OCI-LY7 (cell line): ENCODE measurements around the gene BAIAP2L1.

Source experiments
- EZH2phosphoT487 ChIP-seq: fragments of 200-600 bp; sonication (generic); IDR thresholded peaks from 2 replicates; pipeline ENCODE4 v1.6.1; 2018; ENCODE audit warnings: low read depth, borderline replicate concordance, mild to moderate bottlenecking, mixed run types, antibody characterized with exemption, low read length, moderate library complexity, mixed read lengths
- TF ChIP-seq, protein P1 (sequence below): fragments of 200-600 bp; sonication (generic); conservative IDR thresholded peaks from 2 replicates; pipeline ENCODE4 v1.5.1; 2014; ENCODE audit warnings: mild to moderate bottlenecking, antibody characterized with exemption, low read length, moderate library complexity, mixed read lengths

DNA sequence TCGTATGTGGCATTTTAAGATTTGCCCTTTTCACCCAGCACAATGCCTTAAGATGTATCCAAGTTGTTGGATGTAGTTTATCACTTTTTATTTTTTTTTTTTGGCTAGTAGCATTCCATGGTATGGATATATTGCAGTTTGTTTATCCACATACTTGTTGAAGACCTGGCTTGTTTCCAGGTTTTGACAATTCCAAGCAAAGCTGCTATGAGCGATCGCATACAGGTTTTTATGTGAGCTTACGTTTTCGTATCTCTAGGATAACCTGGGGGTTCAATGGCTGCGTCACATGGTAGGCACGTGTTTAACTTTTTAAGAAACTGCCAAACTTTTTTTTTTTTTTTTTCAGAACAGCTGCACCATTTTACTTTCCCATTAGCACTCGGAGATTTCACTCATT, 32.2 kb downstream of the BAIAP2L1 start:
- TF ChIP-seq, protein P1, sequence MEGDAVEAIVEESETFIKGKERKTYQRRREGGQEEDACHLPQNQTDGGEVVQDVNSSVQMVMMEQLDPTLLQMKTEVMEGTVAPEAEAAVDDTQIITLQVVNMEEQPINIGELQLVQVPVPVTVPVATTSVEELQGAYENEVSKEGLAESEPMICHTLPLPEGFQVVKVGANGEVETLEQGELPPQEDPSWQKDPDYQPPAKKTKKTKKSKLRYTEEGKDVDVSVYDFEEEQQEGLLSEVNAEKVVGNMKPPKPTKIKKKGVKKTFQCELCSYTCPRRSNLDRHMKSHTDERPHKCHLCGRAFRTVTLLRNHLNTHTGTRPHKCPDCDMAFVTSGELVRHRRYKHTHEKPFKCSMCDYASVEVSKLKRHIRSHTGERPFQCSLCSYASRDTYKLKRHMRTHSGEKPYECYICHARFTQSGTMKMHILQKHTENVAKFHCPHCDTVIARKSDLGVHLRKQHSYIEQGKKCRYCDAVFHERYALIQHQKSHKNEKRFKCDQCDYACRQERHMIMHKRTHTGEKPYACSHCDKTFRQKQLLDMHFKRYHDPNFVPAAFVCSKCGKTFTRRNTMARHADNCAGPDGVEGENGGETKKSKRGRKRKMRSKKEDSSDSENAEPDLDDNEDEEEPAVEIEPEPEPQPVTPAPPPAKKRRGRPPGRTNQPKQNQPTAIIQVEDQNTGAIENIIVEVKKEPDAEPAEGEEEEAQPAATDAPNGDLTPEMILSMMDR, result no peak
- no peak for TF ChIP-seq EZH2phosphoT487
